EH (cell line): Measurements from ENCODE around the gene PAN3.
"Not testable (repeated sequence)": the region's sequence is repeated elsewhere in the genome, so short reads cannot be mapped to it uniquely, and the experiment has no call there.

Source experiments
- DNase-seq: peaks from one replicate; pipeline ENCODE4 v3.0.0-alpha.2; 2015; ENCODE audit warnings: low read depth

Gene PAN3

GRCh38 chr13:28136916-28137315 is 1.4 kb upstream of the PAN3 start:
- peak; percentile 14 for DNase-seq

DNA sequence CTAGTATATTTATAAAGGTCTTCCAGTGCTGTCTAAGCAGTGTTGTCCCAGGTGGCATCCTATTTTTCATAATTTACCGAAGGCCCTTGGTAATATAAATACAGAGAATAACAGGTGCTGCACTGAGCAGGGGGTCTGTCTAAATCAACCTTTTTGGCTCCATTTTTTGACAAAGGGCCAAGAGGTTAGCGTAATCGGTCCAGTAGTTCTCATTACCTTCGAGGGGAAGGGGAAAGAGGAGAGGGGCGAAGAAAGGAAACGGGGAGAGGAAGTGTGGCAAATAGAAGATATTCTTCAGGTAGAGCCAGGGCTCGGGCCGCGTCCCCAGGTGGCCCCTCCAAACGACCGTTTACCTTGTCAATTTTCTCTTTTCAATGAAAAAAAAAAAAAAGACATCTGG is 749 bp upstream of the PAN3 start:
- DNase-seq: no peak

DNA sequence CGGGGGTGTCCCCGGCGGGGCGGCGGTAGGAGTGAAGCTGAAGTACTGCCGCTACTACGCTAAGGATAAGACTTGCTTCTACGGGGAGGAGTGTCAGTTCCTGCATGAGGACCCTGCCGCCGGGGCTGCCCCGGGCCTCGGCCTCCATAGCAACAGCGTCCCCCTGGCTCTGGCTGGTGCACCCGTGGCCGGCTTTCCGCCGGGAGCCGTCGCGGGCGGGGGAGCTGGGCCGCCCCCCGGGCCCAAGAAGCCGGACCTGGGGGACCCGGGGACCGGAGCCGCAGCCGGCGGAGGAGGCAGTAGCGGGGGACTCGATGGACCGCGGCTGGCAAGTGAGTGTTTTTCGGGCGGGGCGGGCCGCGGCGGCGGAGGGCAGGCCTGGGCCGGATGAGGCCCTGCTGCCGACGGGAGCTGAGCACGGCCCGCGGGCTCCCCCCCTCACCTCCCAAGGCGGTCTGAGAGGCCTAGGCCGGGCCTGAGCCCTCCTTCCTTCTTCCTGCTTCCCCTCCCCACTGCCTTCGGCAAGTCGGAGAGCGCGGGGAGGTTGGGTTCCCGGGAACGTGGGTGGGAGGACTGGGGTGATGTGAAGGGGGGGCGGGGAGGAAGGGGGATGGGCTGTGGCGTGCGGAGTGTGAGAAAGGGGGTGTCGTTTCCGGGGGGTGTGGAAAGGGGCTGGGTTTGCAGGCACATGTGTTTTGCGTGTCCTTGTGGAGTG is 568 bp downstream of the PAN3 start:
- DNase-seq: peak; percentile 93

- peak; percentile 18 for DNase-seq
Observed at GRCh38 chr13:28140433-28141125, 2.2 kb downstream of the PAN3 start.

DNA sequence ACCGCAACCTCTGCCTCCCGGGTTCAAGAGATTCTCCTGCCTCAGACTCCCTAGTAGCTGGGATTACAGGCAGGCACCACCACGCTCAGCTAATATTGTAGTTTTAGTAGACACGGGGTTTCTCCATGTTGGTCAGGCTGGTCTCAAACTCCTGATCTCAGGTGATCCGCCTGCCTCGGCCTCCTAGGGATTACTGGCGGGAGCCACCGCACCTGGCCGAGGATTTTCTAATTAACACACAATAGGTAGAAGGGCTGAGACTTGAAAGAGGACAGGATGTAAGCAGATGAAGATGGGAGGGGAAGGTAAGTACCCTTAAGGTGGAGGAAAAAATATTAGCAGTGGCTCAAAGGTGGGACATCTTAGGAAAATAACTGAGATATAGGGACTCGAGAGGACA is 3.2 kb downstream of the PAN3 start:
- not testable (repeated sequence) for DNase-seq

DNA sequence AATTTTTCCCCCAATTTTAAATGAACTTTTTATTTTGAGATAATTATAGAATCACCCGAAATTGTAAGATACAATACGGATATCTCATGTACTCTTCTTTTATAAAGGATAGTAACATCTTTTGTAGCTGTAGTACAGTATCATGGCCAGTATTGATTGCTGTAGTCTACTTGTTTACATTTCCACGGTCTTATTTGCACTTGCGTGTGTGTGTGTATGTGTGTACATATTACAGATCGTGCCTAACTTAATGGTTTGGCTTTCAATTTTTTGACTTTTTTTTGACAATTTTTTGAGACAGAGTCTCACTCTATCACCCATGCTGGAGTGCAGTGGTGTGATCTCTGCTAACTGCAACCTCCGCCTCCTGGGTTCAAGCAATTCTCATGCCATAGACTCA is 6.7 kb downstream of the PAN3 start:
- DNase-seq: no peak

GRCh38 chr13:28147495-28147894 is 9.2 kb downstream of the PAN3 start:
- DNase-seq: peak; percentile 1

- DNase-seq: no peak
Observed at GRCh38 chr13:28159057-28159456, 20.7 kb downstream of the PAN3 start.

- DNase-seq: peak; percentile 70
Observed at GRCh38 chr13:28161370-28161769, 23.0 kb downstream of the PAN3 start.

DNA sequence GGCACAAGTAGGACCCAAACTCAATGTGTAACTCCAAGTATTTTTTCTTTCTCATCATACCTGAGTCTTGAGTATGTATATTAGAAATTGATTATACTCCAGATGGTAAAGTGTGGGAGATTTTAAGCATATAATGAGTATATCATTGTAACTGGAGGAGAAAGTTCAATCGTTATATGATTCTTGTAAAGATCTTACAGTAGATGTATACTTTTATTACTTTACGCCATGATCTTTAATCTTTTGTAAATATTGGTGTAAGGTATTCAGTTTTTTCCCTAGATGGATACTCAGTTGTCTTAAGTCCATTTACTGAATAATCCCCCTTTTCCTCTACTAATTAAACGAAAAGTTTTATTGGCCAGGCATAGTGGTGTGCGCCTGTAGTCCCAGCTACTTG is 25.2 kb downstream of the PAN3 start:
- DNase-seq: no peak

- DNase-seq: no peak
Observed at GRCh38 chr13:28166257-28166656, 27.9 kb downstream of the PAN3 start.

GRCh38 chr13:28171266-28171665 is 32.9 kb downstream of the PAN3 start:
- no peak for DNase-seq

- DNase-seq: no peak
Observed at GRCh38 chr13:28172947-28173346, 34.6 kb downstream of the PAN3 start.

DNA sequence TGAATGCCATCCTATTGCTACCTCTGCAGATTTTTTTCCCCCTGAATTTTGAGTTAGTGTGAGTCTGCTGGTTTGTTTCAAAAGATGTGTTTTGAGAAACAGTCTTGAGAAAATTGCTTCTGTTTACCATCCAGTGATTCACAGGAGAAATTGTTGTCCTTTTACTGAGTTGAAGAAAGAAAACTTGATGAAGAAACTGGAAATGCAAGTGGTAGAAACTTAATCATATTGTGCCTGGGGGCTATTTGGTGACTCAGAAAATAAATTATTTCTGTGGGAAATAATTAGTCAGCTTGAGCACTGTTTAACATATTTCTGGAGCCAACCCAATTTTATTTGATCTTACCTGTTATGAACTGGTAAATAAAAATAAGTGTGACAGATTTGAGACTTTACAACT is 35.4 kb downstream of the PAN3 start:
- DNase-seq: peak; percentile 10

- DNase-seq: no peak
Observed at GRCh38 chr13:28177327-28177726, 39.0 kb downstream of the PAN3 start.

DNA sequence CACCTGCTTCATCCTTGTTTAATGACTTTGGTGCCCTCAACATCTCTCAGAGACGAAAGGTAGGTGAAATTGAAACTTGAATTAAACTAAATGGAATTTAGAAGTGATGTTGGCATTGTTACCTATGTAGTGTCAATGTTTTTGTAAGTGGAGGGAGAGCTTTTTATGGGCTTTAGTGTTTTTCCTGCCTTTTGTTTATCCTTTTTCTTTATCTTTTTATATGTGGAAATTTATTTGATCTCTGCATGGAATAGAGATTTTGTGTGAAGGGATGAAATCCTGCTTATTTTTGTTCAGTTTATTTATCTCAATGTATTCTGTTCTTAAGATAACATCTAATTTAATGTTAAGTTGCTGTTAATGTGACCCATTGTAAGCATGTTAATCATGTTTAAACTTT is 39.5 kb downstream of the PAN3 start:
- no peak for DNase-seq

DNA sequence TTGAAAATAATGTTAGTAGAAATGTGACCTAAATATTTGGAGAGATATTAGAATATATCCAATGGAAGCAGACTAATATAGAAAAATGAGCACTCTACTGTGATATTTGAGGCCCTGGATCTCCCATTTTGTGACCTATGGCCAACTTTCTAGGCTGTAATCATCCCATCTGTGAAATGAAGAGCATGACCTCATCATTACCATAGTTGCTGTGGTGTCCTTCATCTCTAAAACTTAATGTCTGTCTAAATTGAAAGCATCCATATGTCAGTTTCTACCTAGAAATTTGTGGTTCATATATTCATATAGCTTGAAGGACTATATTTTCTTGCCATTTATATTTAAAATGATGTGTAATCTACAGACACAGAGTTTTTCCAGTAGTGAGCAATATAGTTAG is 41.6 kb downstream of the PAN3 start:
- peak; percentile 7 for DNase-seq

- DNase-seq: peak; percentile 93
Observed at GRCh38 chr13:28181413-28181812, 43.1 kb downstream of the PAN3 start.

GRCh38 chr13:28185256-28185655 is 46.9 kb downstream of the PAN3 start:
- DNase-seq: peak; percentile 15

DNA sequence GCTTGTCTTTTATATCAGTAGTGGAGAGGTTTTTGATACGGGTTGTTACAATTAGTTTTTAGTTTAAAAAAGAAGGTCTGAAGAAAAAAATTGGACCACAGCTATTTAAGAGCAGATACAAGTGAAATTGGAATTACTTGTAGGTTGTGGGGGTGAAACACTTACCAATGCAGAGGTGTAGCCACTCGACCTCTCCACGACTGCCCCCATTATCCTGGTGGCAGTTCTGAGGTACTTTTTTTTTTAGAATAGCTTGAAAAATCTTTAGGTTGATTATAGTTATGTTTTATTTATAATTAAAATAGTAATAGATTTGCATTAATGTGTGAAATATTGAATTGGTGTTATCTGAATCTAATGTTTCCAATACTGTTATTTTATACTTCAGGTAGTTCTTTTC is 60.7 kb downstream of the PAN3 start:
- no peak for DNase-seq

DNA sequence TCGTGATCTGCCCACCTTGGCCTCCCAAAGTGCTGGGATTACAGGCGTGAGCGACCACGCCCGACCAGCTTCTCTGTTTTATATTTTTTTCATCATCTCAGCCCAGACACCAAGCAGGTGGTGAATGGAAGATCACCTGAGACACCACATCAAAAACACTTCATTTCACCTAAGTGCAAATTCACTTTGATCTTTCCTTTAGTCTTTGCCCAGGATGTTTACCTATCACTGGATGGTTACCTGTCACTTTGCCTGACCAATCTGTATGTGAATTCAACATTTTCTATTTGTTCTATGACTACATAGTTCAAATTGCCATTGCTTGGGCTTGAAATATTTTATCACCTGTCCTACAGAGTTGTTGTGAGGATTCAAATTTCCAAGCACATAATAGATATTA is 65.7 kb downstream of the PAN3 start:
- no peak for DNase-seq

- DNase-seq: no peak
Observed at GRCh38 chr13:28204690-28205443, 66.5 kb downstream of the PAN3 start.

- DNase-seq: no peak
Observed at GRCh38 chr13:28218679-28219078, 80.3 kb downstream of the PAN3 start.
